Esophagus muscularis mucosa (tissue), 4 donors: ENCODE results near the gene SPATA21. TPM values are rescaled to one million over a fixed set of nuclear protein-coding genes. Genes with fewer than 3 reads are reported as not detected.

Source experiments
- DNase-seq: peaks from one replicate; pipeline ENCODE4 v3.0.0-alpha.2; 2017; ENCODE audit errors: extremely low spot score
- H3K27ac ChIP-seq, 4 donors: fragments of 200-600 bp; sonication (generic); replicated peaks in 1 of 4; 1 replicate in 3 of 4; 2 replicates in 1 of 4; pipeline ENCODE4 v1.5.1; 2016 to 2019; ENCODE audit warnings: mild to moderate bottlenecking in 1 of 4
- H3K27me3 ChIP-seq, 4 donors: fragments of 200-600 bp; sonication (generic); one replicate each; pipeline versions ENCODE4 v1.5.1 to v1.6.0; 2016 to 2019
- H3K36me3 ChIP-seq, 4 donors: fragments of 200-600 bp; sonication (generic); one replicate each; pipeline ENCODE4 v1.5.1; 2016 to 2019
- H3K4me1 ChIP-seq, 4 donors: fragments of 200-600 bp; sonication (generic); one replicate each; pipeline ENCODE4 v1.5.1; 2016 to 2019
- H3K4me3 ChIP-seq, 4 donors: fragments of 200-600 bp; sonication (generic); 1 replicate in 2 of 4; 2 replicates in 2 of 4; pipeline ENCODE4 v1.5.1; 2016 to 2019; ENCODE audit warnings: mild to moderate bottlenecking in 4 of 4, moderate library complexity in 1 of 4
- H3K9me3 ChIP-seq, 4 donors: fragments of 200-600 bp; sonication (generic); 1 replicate in 3 of 4; 2 replicates in 1 of 4; pipeline ENCODE4 v1.5.1; 2016 to 2019
- EP300 ChIP-seq: sonication (generic); formaldehyde crosslinking; IDR thresholded peaks from one replicate; pipeline ENCODE4 v1.6.1; 2017; ENCODE audit warnings: antibody characterized with exemption
- POLR2A ChIP-seq: fragments of 450-650 bp; IDR thresholded peaks from one replicate; pipeline ENCODE4 v1.6.1; 2017; ENCODE audit warnings: antibody characterized with exemption, moderate library complexity, mild to moderate bottlenecking, low read depth
- POLR2AphosphoS5 ChIP-seq, 2 donors: sonication (generic); formaldehyde crosslinking; IDR thresholded peaks; one replicate each; pipeline ENCODE4 v1.6.1; 2017; ENCODE audit warnings: antibody characterized with exemption in 2 of 2
- WGBS: methylation state at CpG from one replicate; pipeline ENCODE4 v1.1.5; 2018; 5-methylcytosine and 5-hydroxymethylcytosine counted together
- intact Hi-C: fragments of 100-400 bp; cut with DNase I; formaldehyde crosslinking; loops from one replicate; pipeline ENCODE4 v1.15.1; 2023
- total RNA-seq, 4 donors: library from RNA; depleted of rRNA; stranded (reverse); fragments of >200 nt; gene quantifications; one replicate each; pipeline versions ENCODE4 v1.1.0 to v1.2.1, GENCODE V29; 2016
- TF ChIP-seq, protein P1 (sequence below), 3 experiments: fragments of 200-600 bp in 2 of 3; fragments of 450-650 bp in 1 of 3; sonication (generic) in 2 of 3; IDR thresholded peaks; one replicate each; pipeline ENCODE4 v1.5.1; 2017 to 2019; ENCODE audit warnings: antibody characterized with exemption in 3 of 3, mild to moderate bottlenecking in 2 of 3, moderate library complexity in 1 of 3

Gene SPATA21
- total RNA-seq, 4 donors from 2014 or later, result not detected

- no peak overlapping the region for H3K27ac ChIP-seq
- H3K4me1 ChIP-seq, result peaks cover 0 to 2% (median under 1%) of the 10 kb centered on the region in 4 donors
- H3K36me3 ChIP-seq, result peaks cover 27 to 100% (median 93%) of the 10 kb centered on the region in 4 donors
- whole genome bisulfite sequencing, result 88% methylated on average over 5 of the region's 5 CpGs
- no peaks in the 10 kb centered on the region for H3K9me3 ChIP-seq
- TF ChIP-seq EP300, result no peak
- TF ChIP-seq, protein P1, sequence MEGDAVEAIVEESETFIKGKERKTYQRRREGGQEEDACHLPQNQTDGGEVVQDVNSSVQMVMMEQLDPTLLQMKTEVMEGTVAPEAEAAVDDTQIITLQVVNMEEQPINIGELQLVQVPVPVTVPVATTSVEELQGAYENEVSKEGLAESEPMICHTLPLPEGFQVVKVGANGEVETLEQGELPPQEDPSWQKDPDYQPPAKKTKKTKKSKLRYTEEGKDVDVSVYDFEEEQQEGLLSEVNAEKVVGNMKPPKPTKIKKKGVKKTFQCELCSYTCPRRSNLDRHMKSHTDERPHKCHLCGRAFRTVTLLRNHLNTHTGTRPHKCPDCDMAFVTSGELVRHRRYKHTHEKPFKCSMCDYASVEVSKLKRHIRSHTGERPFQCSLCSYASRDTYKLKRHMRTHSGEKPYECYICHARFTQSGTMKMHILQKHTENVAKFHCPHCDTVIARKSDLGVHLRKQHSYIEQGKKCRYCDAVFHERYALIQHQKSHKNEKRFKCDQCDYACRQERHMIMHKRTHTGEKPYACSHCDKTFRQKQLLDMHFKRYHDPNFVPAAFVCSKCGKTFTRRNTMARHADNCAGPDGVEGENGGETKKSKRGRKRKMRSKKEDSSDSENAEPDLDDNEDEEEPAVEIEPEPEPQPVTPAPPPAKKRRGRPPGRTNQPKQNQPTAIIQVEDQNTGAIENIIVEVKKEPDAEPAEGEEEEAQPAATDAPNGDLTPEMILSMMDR (IDR thresholded peaks at IDR 0.05), result no peak
- TF ChIP-seq POLR2AphosphoS5 (IDR thresholded peaks at IDR 0.05), result no peak
- DNase-seq, result no peak
- intact Hi-C loops, result no loop called here
- H3K27me3 ChIP-seq, result no peaks in the 10 kb centered on the region
- H3K4me3 ChIP-seq, result no peak overlapping the region
Measured at GRCh38 chr1:16449666-16450065, 12.4 kb upstream of the SPATA21 start.

DNA sequence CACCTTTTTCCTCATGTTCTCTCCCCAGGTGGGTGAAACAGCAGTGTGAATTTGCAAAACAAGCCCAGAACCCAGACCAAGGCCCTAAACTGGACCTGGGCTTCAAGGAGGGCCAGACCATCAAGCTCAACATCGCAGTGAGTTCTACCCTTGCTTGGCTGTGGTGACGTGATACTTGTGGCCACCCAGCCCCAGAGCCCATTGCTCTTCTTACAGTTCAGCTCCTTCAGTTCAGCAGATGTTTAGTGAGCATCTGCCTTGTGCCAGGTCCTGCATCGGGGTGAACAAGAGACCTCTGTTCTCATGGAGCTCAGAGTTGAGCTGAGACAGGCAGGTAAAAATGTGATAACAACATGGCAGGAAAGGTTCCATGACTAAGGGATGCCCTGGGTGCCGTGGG is 11.8 kb upstream of the SPATA21 start:
- Histone ChIP-seq H3K4me3 (no peak overlapping the region), H3K36me3 (peaks cover 27 to 100% (median 97%) of the 10 kb centered on the region in 4 donors), H3K9me3 (no peaks in the 10 kb centered on the region), H3K27ac (no peak overlapping the region), H3K4me1 (peaks cover 1 to 6% (median 2%) of the 10 kb centered on the region in 4 donors), H3K27me3 (no peaks in the 10 kb centered on the region)
- WGBS, result 100% methylated on average over 4 of the region's 4 CpGs
- DNase-seq, result no peak
- intact Hi-C loops, result no loop called here
- TF ChIP-seq EP300, result no peak
- TF ChIP-seq, protein P1 (IDR thresholded peaks at IDR 0.05), result no peak
- TF ChIP-seq POLR2AphosphoS5 (IDR thresholded peaks at IDR 0.05), result no peak
- no peak for TF ChIP-seq POLR2A

DNA sequence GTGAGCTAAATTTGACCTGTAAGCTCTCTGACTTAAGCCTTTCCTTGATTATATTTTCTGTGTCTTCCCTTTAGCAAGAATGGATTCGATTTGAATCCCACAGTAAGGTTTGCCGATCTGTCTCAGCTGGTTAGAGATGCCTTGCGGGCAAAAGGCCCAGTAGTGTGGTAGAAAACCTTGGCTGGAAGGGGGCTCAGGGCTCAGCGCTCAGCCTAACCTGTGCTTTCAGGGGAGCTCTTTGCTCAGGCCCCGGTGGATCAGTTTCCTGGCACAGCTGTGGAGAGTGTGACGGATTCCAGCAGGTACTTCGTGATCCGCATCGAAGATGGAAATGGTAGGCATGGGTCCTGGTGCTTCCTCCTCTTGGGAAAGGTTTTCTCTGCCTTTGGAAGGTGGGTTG is 10.4 kb upstream of the SPATA21 start:
- intact Hi-C loops, result no loop called here
- H3K4me1 ChIP-seq, result peaks cover 12 to 20% (median 16%) of the 10 kb centered on the region in 4 donors
- H3K9me3 ChIP-seq, result no peaks in the 10 kb centered on the region
- H3K36me3 ChIP-seq, result peaks cover 16 to 98% (median 91%) of the 10 kb centered on the region in 4 donors
- H3K27ac ChIP-seq, result no peak overlapping the region
- WGBS, result 98% methylated on average over 8 of the region's 9 CpGs
- H3K27me3 ChIP-seq, result no peaks in the 10 kb centered on the region
- DNase-seq, result no peak
- TF ChIP-seq, protein P1 (IDR thresholded peaks at IDR 0.05), result no peak
- TF ChIP-seq EP300, result no peak
- TF ChIP-seq POLR2AphosphoS5 (IDR thresholded peaks at IDR 0.05), result no peak
- no peak for TF ChIP-seq POLR2A
- H3K4me3 ChIP-seq, result no peak overlapping the region

- intact Hi-C loops, result no loop called here
- DNase-seq, result no peak
- Histone ChIP-seq H3K4me1 (peaks cover 28 to 36% (median 31%) of the 10 kb centered on the region in 4 donors), H3K4me3 (no peak overlapping the region), H3K9me3 (no peaks in the 10 kb centered on the region), H3K27ac (no peak overlapping the region), H3K27me3 (no peaks in the 10 kb centered on the region), H3K36me3 (peaks cover 9 to 83% (median 77%) of the 10 kb centered on the region in 4 donors)
- TF ChIP-seq, protein P1 (IDR thresholded peaks at IDR 0.05), result no peak
- TF ChIP-seq EP300, result no peak
- WGBS, result 86% methylated on average over 10 of the region's 10 CpGs
Measured at GRCh38 chr1:16446116-16446515, 8.9 kb upstream of the SPATA21 start.

DNA sequence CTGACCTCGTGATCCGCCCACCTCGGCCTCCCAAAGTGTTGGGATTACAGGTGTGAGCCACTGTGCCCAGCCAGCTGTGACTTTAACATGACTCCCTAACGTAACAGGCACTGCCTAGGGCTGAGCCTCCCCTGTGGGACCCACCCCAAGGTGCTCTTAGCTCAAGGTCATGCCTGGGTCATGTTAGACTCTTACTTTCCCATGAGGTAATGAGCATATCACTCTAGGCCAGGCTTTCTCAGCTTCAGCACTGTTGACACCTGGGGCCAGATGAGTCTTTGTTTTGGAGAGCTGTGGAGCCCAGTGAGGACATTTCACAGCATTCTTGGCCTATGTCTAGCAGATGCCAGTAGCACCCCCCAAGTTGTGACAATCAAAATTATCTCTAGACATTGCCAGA is 7.8 kb upstream of the SPATA21 start:
- H3K27me3 ChIP-seq, result no peaks in the 10 kb centered on the region
- H3K4me1 ChIP-seq, result peaks cover 33 to 42% (median 37%) of the 10 kb centered on the region in 4 donors
- TF ChIP-seq POLR2AphosphoS5 (IDR thresholded peaks at IDR 0.05), result no peak
- TF ChIP-seq EP300, result no peak
- TF ChIP-seq, protein P1 (IDR thresholded peaks at IDR 0.05), result no peak
- TF ChIP-seq POLR2A, result no peak
- intact Hi-C loops, result no loop called here
- H3K9me3 ChIP-seq, result no peaks in the 10 kb centered on the region
- H3K4me3 ChIP-seq, result no peak overlapping the region
- 100% methylated on average over 1 of the region's 4 CpGs for WGBS
- H3K27ac ChIP-seq, result no peak overlapping the region
- DNase-seq, result no peak
- H3K36me3 ChIP-seq, result peaks cover 9 to 73% (median 66%) of the 10 kb centered on the region in 4 donors
